K562 (cell line): ENCODE data around the gene GSTM2. TPM values are rescaled to one million over a fixed set of nuclear protein-coding genes. Genes with fewer than 3 reads are reported as not detected.

Experiments used
- ELF1 ChIP-seq: fragments of 200-800 bp; sonication (Bioruptor generic); IDR thresholded peaks from 2 replicates; pipeline ENCODE4 v1.6.1; 2016; ENCODE audit warnings: missing genetic modification characterization, missing compliant biosample characterization
- ELK1 ChIP-seq: sonication (generic); formaldehyde crosslinking; IDR thresholded peaks from 2 replicates; pipeline ENCODE4 v1.8.1; 2022; ENCODE audit warnings: missing genetic modification reagents
- ETS2 ChIP-seq: IDR thresholded peaks from 2 replicates; pipeline ENCODE4 v1.6.1; 2016; ENCODE audit warnings: borderline replicate concordance, missing genetic modification characterization, mild to moderate bottlenecking, moderate library complexity, missing compliant biosample characterization; ENCODE audit not compliant: poor library complexity, severe bottlenecking
- FOSL1 ChIP-seq: fragments of 200-800 bp; sonication (Bioruptor generic); conservative IDR thresholded peaks from 2 replicates; pipeline ENCODE4 v1.6.1; 2016; ENCODE audit warnings: missing genetic modification characterization, missing compliant biosample characterization
- HLTF ChIP-seq: fragments of 450-650 bp; IDR thresholded peaks from 2 replicates; pipeline ENCODE4 v1.6.1; 2016
- MAFK ChIP-seq: IDR thresholded peaks from 2 replicates; pipeline ENCODE4 v1.6.1; 2011; ENCODE audit warnings: low read length, improper control_type of control experiment
- MEIS2 ChIP-seq: fragments of 450-650 bp; IDR thresholded peaks from 2 replicates; pipeline ENCODE4 v1.6.1; 2014; ENCODE audit warnings: mild to moderate bottlenecking; ENCODE audit not compliant: partially characterized antibody
- MTA2 ChIP-seq: fragments of 450-650 bp; IDR thresholded peaks from 2 replicates; pipeline ENCODE4 v1.6.1; 2016; ENCODE audit warnings: low read depth
- PCBP1 ChIP-seq: fragments of 200-400 bp; formaldehyde crosslinking; IDR thresholded peaks from 2 replicates; pipeline ENCODE4 v1.6.1; 2018; ENCODE audit warnings: mild to moderate bottlenecking, low read depth, low read length; ENCODE audit not compliant: poor library complexity, severe bottlenecking
- PREB ChIP-seq: sonication (generic); formaldehyde crosslinking; IDR thresholded peaks from 2 replicates; pipeline ENCODE4 v1.8.1; 2023; ENCODE audit warnings: mild to moderate bottlenecking, missing genetic modification reagents
- PTTG1 ChIP-seq: fragments of 450-650 bp; IDR thresholded peaks from 2 replicates; pipeline ENCODE4 v1.6.1; 2016; ENCODE audit warnings: low read depth, mild to moderate bottlenecking, missing genetic modification characterization, missing compliant biosample characterization
- RHOXF2B ChIP-seq: fragments of 250-450 bp; sonication (Bioruptor Pico); conservative IDR thresholded peaks from 2 replicates; pipeline ENCODE4 v1.5.1; 2021
- SREBF1 ChIP-seq: fragments of 150-350 bp; IDR thresholded peaks from 2 replicates; pipeline ENCODE4 v1.6.1; 2014; ENCODE audit warnings: antibody characterized with exemption, low read depth, low read length, borderline replicate concordance
- SREBF2 ChIP-seq: sonication (generic); formaldehyde crosslinking; IDR thresholded peaks from 2 replicates; pipeline ENCODE4 v1.4.0; 2020; ENCODE audit warnings: mild to moderate bottlenecking, missing genetic modification reagents
- STAT5B ChIP-seq: fragments of 250-450 bp; sonication (Bioruptor Pico); IDR thresholded peaks from 2 replicates; pipeline ENCODE4 v1.8.0; 2021; ENCODE audit warnings: mild to moderate bottlenecking, inconsistent platforms
- TAF15 ChIP-seq: fragments of 200-400 bp; formaldehyde crosslinking; IDR thresholded peaks from 2 replicates; pipeline ENCODE4 v1.6.1; 2017; ENCODE audit warnings: mild to moderate bottlenecking, low read depth, low read length, moderate library complexity
- TFAM ChIP-seq: fragments of 250-450 bp; sonication (Bioruptor Pico); conservative IDR thresholded peaks from 2 replicates; pipeline ENCODE4 v1.5.0; 2021; ENCODE audit warnings: mild to moderate bottlenecking, moderate library complexity
- THAP12 ChIP-seq: fragments of 250-450 bp; sonication (Bioruptor Pico); IDR thresholded peaks from 2 replicates; pipeline ENCODE4 v1.9.0; 2021; ENCODE audit warnings: mild to moderate bottlenecking, inconsistent platforms
- TRIM28 ChIP-seq: fragments of 450-650 bp; IDR thresholded peaks from 2 replicates; pipeline ENCODE4 v1.6.1; 2017
- ZBED1 ChIP-seq: IDR thresholded peaks from 2 replicates; pipeline ENCODE4 v1.6.1; 2014
- ZC3H11A ChIP-seq: IDR thresholded peaks from 2 replicates; pipeline ENCODE4 v1.6.1; 2012; ENCODE audit warnings: low read depth, low read length, improper control_type of control experiment
- ZNF197 ChIP-seq: fragments of 200-800 bp; sonication (Bioruptor generic); IDR thresholded peaks from 2 replicates; pipeline ENCODE4 v1.6.1; 2016; ENCODE audit warnings: low read depth, missing genetic modification characterization, missing compliant biosample characterization
- ZNF224 ChIP-seq: sonication (generic); formaldehyde crosslinking; IDR thresholded peaks from 2 replicates; pipeline ENCODE4 v1.8.0; 2022; ENCODE audit warnings: mild to moderate bottlenecking, missing genetic modification reagents
- ZNF280A ChIP-seq: fragments of 450-650 bp; IDR thresholded peaks from 2 replicates; pipeline ENCODE4 v1.6.1; 2018; ENCODE audit warnings: mild to moderate bottlenecking, low read depth; ENCODE audit not compliant: partially characterized antibody
- polyA plus RNA-seq, 8 experiments: library from polyadenylated mRNA; depleted of rRNA in 4 of 8; stranded (reverse) in 5 of 8; unstranded in 3 of 8; fragments of >200 nt; fragmentation: Nextera tagmentation in 2 of 8; fragmentation: Illumina TruSeq in 1 of 8; extraction: Ambion mirVana in 2 of 8; extraction: Trizol in 1 of 8; gene quantifications; 2 replicates each; pipeline versions ENCODE4 v1.2.1 to v1.2.3, GENCODE V29; 2011 to 2014; ENCODE audit warnings: inconsistent platforms in 1 of 8, missing spikeins in 1 of 8
- total RNA-seq, 7 experiments: library from RNA; depleted of rRNA in 6 of 7; stranded (reverse); fragments of >200 nt in 6 of 7; fragmentation: Illumina TruSeq in 2 of 7; extraction: Trizol in 2 of 7; gene quantifications; 2 replicates each; pipeline versions ENCODE4 v1.2.1 to v1.2.3, GENCODE V29; 2011 to 2021; ENCODE audit warnings: low replicate concordance in 1 of 7

GSTM2 gene
- total and polyA plus RNA-seq, 9 of the 15 experiments (the other 6 are each of a cell fraction or from before 2014, with no cell fraction given), result 1.6 to 15.1 (median 6.8) TPM

GRCh38 chr1:109655615-109656519 is 12.0 kb upstream of the GSTM2 start, which contains the start of gene GSTM4 (continued):
- no peak for TF ChIP-seq ZBED1
- no peak for TF ChIP-seq ZNF280A
- TF ChIP-seq FOSL1, result no peak
- no peak for TF ChIP-seq MEIS2
- no peak for TF ChIP-seq ELK1 (CRISPR knock-in tag)
- 0 out of 2 replicates have a peak, but pooled peaks have one; percentile 4 for TF ChIP-seq HLTF
- no peak for TF ChIP-seq PREB
- TF ChIP-seq STAT5B (CRISPR knock-in tag), result no peak
- no peak for TF ChIP-seq TAF15
- TF ChIP-seq TRIM28, result no peak
- TF ChIP-seq PTTG1, result no peak
- TF ChIP-seq RHOXF2B (CRISPR knock-in tag), result no peak
- 0 out of 2 replicates have a peak, but pooled peaks have one; percentile 35 for TF ChIP-seq ZNF224 (CRISPR knock-in tag)
- TF ChIP-seq ETS2 (tag), result no peak
- peak; percentile 84 for TF ChIP-seq ELF1 (tag)
- no peak for TF ChIP-seq THAP12
- no peak for TF ChIP-seq ZNF197 (CRISPR knock-in tag)
- TF ChIP-seq TFAM (CRISPR knock-in tag), result no peak
- TF ChIP-seq PCBP1, result no peak
- no peak for TF ChIP-seq SREBF1
- no peak for TF ChIP-seq MAFK
- no peak for TF ChIP-seq MTA2
- peak; percentile 70; the same call in 1 of the 2 replicates for TF ChIP-seq ZC3H11A
- no peak for TF ChIP-seq SREBF2
